Fibroblast of skin of back (primary cell): Measurements from ENCODE around the gene C4BPB. TPM values are rescaled to one million over a fixed set of nuclear protein-coding genes. Genes with fewer than 3 reads are reported as not detected.
A peak's percentile ranks its signal among the peaks of the same experiment; 100 is the strongest.
"Not testable (repeated sequence)": the region's sequence is repeated elsewhere in the genome, so short reads cannot be mapped to it uniquely, and the experiment has no call there.

ENCODE experiments used
- DNase-seq: peaks from one replicate; pipeline ENCODE4 v3.0.0-alpha.2; 2013
- polyA plus RNA-seq, 2 experiments: library from polyadenylated mRNA; unstranded; fragments of 120-200 nt; gene quantifications; one replicate each; pipeline ENCODE4 v1.2.1, GENCODE V29; 2013; ENCODE audit not compliant: insufficient read length in 2 of 2

C4BPB gene, protein sequence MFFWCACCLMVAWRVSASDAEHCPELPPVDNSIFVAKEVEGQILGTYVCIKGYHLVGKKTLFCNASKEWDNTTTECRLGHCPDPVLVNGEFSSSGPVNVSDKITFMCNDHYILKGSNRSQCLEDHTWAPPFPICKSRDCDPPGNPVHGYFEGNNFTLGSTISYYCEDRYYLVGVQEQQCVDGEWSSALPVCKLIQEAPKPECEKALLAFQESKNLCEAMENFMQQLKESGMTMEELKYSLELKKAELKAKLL
- not detected for polyA plus RNA-seq (2013, experiment 1 of 2; ENCODE audit: insufficient read length)
- 0.36 TPM for polyA plus RNA-seq (2013, experiment 2 of 2; ENCODE audit: insufficient read length)

DNA sequence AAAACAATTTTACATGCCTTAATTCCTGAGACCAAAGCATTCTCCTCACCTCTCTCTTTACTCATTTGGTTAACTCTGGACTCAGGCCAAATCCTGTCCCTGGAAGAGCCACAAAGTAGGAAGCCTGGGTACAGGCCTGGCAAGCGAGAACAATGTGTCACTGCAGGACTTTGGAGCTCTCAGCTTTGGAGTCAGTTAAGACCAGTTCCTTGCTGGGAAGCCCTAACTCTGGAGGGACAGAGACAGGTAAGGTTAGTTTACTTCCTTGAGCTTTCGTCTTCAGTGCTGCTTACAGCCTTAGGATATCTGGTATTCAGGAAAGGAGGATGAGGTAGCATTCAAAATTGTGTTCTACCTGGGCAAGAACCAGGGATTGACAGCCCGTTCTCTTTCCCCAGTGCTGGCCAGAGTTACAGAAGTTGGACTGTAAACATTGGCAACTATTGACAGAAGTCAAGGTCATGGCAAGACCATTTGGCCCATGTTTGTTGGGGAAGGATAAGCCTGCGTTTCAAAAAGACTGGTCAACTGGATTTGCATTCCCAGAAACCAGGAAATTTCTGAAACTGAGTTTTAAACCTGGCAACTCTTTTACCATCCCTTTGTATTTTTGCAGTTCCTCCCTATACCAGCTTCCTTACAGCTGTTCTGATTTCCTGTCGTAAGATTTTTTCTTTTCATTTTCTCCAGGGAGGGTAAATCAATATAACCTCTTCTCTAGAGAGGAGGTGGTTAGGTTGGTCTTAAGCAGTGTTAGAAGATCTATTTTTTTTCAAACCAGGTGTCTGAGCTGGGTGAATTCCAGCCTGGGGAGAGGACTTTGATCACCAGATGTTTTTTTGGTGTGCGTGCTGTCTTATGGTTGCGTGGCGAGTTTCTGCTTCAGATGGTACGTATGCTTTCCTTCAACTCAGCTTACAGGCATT lies at the start of gene C4BPB:
Gene C4BPB, plus strand, starts transcription at position 160 of the 926 bp plus-strand sequence. Its CDS starts 672 bp downstream, at position 832.
- DNase-seq = peak; percentile 29

DNA sequence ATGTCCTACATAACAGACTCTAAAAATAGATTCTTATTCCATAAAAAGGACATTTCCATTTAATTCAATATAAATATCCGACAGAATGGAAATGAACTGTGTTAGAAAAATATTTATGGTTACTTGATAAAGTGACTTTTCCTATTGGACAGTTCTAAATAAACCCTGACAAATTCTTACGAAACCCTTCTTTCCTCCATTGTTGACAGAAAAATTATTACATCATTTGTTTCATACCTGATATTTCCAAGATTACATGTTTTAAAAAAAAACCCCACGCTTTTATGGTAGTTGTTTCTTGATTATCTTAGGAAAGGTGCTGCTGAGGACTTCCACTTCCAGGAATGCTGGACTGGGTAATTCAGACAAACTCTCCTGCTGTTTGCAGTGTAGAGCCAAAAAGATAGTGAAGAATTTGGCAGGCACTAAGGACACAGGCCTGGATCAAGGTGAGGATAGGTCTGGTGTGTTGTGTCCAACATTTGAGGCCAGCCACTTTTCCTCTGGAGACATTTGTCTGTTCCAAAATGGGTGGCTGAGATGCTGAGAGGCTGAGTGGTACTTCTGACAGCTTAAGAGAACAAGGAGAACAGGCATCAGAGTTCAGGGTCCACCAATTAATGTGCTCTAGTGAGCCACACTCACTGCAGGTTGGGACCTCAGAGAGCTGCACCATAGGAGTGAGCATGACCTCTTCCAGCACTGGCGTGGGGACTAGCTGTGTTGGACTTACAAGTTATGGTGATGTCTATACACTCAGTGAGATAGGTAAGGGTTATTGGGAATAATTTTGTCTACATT lies 49.1 kb upstream of the C4BPB start:
- DNase-seq = no peak

DNA sequence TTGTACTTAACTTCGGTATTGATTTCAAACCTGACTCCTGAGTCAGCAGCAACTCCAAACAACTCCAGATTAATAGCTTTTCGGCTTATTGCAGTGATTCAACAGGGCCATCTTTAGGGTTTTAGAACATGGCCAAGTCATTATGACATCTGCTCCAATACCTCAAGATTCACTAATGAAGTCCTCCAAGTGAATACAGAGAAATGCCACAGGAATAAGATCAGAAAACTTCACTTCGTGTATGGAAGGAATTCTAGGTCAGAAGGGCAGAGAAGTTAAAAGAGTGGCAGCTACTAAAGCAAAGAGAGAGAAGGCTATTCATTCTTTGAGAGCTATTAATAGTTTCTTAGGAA lies 48.5 kb upstream of the C4BPB start:
- DNase-seq = peak; percentile 56

DNA sequence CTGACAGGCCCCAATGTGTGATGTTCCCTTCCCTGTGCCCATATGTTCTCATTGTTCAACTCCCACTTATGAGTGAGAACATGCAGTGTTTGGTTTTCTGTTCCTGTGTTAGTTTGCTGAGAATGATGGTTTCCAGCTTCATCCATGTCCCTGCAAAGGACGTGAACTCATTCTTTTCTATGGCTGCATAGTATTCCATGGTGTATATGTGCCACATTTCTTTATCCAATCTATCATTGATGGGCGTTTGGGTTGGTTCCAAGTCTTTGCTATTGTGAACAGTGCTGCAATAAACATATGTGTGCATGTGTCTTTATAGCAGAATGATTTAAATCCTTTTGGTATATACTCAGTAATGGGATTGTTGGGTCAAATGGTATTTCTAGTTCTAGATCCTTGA lies 47.3 kb upstream of the C4BPB start:
- not testable (repeated sequence) for DNase-seq

DNA sequence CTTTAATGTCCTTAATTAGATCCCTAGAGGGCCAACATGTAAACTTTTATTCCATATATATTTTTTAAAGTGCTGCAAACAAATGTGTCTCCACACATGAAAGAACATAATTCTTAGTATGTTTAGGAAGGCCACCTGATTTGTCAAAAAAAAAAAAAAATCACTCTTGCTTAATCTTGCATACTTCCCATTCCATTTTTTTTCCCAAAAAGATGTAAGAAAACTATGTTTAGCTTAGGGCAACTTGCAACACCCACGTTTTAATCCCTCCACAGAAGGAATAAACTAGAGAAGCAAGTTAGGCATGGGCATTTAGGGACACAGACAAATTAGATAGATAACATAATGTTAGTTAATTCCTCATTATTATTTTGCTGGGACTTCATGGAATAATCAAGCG lies 43.2 kb upstream of the C4BPB start:
- DNase-seq = no peak

DNA sequence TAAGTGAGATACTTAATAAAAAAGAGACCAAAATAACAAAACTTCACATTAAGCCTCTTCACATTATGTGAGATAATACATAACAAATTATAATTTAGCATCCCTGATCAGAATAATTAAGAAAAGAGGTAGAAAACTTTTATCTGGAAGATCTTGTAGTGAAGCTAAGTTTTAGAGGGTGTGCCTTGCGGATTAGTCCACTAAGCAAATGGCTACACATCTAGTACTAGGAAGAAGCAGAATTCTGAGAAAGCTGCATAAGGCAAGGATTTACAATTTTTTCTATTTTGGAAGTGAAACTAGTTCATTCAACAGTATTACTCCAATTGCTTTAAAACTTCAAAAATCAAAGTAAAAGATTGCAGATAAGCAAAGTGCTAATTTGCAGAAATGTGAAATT lies 41.2 kb upstream of the C4BPB start:
- DNase-seq = no peak

DNA sequence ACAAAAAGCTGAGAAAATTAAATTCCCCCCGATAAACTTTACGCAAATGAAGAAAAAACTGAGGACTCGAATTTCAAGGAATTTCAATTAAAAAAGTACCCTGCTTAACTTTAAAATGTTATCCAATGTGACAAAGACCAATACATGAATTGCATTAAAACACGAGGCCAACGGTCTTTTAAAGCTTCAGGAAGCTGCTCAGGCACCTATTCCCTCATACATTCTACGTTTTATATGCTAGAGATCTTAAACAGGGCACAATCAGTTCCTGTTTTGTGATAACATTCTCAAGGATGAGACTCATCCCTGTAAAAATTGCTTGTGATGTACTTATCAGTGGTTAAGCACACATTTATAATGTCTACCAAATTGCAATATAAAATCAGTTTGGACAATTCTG lies 40.6 kb upstream of the C4BPB start:
- DNase-seq = no peak

DNA sequence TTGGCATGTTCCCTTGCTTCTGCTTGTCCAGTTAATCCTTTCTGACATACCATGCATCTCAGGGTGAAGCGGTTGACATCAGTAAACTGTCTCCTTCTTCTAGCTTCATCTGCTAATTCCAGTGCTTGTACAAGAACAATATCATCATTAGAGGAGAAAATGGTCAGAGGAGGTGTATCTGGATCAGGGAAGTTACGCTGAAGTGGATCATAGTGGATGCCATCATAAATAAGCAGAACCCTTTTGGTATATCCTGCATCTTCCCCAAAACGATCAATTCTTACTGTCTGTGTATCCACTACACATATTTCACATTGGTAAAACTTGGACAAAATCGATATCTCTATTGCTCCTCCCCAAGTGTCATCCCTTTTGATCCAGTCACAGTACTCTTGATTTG lies 39.6 kb upstream of the C4BPB start:
- no peak for DNase-seq

DNA sequence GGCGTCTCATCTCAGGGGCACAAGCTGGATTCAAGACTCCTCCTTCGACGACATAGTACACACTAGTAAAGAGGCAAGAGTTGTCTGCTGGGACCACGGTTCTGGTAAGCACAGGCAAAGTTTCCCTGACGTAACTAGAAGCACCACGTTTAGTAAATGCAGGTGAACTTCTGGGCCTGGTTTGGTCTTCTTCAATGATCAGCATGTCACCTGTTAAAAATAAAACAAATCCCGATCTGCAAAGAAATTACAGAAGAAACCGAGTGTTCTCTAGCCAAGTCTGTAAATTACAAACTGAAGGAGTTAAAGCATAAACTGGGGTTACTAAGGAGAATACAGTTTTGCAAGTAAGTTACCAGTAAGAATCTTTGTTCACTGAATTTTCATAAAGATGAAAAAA lies 39.1 kb upstream of the C4BPB start:
- no peak for DNase-seq

DNA sequence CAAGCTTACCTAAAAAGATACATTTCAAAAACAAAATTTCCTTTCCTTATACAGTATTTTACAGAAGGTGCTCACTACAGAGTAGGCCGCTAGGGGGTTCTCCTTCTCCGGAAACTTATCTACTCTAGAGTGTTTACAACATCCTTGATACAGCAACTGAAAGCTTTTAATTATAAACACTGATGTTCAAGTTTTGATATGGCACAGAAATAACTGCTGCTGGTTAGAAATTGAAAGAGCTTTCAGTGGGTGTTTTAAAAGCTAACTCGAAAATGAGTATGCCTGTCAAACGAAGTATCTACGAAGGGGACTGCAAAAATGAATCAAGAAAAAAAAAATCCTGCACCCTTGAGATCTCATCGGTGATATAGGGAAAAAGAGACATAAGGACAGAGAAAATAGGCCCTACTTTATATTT lies 38.7 kb upstream of the C4BPB start:
- peak; percentile 56 for DNase-seq

DNA sequence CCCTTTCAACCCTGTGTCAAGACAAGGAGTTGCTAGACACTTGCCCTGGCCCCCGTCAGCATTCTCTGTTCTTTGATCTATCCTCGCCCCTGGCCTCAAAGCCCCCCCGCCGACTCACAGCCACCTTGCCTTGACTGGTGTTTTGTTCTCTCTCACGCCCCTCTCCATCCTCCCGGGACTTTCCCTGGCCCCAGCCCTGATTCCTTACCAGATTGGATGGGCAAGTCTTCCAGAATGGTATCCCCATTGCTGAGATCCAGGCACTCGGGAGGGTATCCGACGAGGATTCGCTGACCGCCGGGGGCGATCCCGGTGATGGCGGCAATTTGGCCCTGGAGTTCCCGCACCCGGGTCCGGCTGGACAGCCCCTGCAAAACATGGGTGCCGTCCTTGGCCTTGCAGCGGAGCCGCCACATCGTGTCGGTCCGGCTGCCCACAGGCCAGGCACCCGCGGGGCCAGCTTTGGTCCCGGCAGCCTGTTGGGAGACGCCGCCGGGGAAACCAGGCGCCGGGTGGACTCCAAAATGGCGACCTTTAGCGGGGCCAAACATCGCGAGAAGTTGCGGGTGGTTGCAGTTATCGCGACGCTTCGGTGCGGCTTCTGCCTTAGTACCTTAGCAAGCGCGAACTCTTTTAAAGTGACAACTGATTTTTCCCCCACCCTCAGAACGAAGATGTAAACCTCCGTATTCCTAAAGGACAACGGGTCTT lies 38.0 kb upstream of the C4BPB start:
- DNase-seq = peak; percentile 92

DNA sequence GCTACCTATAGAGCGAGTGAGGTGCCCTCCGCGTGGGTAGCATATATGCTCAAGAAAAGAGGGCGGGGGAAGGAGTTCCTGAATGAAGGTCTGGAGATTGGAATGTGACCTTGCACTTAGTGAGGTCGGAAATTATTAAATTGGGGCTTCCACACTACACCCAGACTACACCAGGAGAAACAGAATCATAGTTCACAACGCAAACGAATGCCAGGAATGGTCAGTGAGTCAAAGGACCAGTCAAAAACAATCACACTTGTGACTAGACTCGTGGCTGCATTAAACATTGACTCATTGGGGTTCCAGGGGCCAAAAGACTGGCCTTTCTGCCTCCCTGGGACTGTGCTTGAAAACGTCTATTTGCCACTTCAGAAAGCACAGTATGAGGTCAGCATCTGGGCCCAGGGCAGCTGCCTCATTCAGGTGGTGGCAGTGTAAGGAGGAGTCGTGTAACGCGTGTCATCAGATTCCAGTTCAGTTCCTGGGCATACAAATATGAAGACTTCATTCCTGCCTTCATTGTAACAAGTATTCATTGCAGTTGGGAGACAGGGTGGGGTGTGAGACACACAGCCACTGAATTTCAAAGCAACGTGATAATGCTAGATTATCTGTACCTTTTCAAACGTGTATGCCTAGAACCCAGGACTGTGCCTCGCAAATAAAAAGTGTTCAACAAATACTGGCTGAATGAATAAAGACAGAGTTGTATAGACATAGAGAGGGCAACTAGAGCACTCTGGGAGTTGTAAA lies 37.3 kb upstream of the C4BPB start, which contains the start of gene YOD1:
Gene YOD1, minus strand, starts transcription at position 18 of the 753 bp plus-strand sequence. CDS start 178 bp downstream, outside the sequence.
- DNase-seq = peak; percentile 37

DNA sequence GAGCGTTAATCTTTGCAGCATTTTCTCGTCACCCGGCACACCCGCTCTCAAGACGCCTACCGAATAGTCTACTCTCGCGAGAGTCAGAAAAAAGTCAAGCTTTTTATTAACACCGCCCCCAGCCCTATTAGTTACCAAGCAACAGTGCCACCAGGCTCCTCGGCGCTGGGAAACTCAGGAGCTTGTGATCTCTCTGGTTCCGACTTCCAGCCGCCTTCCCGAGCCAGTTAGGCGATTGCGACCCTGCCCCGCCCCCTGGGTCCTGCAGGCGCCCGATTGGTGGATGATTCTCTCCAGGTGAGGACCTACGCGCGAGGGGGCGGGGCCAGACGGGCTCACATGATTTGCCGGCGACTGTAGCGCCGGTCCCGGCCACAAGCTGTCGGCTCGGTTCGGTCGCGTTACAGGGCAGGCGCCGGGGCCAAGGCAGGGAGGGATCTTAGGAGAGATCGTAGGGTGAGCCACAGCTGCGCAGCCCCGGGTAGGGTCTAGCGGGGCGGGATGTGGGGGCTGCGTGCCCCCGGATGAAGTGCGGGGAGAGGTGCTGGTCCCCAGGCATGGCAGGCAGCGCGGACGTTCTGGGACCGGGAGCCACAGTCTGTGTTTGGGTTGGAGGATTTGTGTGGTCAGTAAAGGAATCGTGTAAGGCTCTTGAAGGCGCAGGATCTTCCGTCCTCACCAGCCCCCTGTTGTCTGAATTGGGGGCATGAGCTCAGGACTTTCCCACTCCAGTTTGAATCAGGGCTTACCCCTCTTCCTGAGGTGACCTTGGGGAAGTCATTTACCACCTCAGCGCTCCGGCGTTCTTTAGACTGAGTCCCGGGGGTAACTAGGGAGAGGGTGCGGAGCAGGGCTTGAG lies 35.5 kb upstream of the C4BPB start, which contains the start of gene PFKFB2:
Gene PFKFB2, plus strand, starts transcription at position 365 of the 859 bp plus-strand sequence. CDS start 1,443 bp downstream, outside the sequence.
- DNase-seq = peak; percentile 92

DNA sequence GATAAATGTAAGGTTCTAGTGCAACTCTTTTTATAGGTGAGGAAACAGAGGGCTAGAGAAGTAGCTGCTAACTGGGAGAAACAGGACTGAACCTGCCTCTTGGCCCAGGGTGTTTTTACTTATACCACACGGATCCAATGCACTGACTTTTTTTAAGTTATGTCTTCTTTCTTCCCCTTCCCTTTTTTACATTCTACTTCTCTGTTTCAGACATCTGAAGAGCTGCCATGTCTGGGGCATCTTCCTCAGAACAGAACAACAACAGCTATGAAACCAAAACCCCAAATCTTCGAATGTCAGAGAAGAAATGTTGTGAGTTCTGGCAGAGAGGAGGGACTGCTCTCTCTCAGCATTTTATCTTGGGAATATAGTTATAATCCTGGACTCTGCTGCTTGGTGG lies 34.2 kb upstream of the C4BPB start:
- no peak for DNase-seq

DNA sequence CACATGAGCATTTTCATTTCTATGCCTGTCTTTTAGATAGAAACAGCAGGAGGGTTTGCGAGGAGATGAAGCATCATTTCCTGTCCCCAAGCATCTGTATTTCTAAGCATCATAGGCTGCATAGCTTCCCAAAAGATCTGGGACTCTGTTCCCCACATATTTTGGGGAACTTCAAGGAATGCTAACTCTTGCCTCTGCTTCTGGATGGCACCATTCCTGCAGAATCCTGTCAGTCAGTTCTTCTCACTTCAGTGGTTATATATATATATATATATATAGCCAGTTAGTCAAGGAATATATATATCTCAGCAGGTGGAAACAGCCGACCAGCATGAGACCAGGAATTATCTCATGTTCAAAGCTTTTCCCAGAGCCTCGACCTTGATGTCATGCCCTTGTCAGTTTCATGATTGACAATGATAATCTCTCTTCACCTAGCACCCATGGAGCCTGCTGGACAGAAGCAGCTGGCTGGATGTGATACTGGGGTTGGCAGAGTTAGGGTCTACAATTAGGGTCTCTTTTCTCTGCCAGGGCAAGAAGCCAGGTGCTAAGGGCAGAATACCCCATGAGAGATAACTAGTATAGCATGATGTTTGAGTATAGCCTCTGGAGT lies 33.2 kb upstream of the C4BPB start:
- DNase-seq = no peak

DNA sequence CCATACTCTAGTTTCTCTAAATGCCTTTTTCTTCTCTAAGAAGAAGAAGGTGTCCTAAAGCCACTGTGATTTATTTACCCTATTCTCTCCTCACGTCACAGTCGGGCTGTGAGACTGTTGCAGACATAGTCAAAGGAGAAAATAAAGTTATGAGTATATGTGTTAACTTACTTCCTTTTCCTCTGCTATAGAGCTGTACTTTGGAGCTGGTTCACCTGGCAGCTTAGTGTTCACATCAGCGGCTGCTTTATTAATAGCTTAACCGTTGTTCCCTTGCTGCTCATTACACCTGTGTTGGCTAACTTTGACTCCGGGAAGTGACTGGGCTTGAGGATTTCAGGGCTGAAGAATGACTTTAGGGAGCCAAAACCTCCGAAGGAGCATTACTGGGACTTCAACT lies 32.0 kb upstream of the C4BPB start:
- no peak for DNase-seq

DNA sequence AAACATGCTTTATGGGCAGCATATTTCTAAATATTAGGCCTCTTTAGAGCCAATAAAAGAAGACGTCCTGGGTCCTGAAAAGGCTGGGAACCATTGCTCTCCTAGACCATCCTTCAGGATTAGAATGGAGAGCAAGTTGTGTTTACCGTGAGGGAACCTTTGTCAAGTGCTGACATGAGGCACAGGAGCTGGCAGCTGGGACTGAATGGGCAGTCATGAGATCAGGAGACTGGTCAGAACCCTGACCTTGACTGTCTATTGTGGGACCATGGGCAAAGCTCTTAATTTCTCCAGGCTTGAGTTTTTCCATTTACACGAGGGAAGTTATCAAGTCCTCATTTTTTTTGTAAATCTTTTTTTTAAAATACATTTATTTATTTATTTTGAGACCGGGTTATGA lies 30.4 kb upstream of the C4BPB start:
- no peak for DNase-seq

DNA sequence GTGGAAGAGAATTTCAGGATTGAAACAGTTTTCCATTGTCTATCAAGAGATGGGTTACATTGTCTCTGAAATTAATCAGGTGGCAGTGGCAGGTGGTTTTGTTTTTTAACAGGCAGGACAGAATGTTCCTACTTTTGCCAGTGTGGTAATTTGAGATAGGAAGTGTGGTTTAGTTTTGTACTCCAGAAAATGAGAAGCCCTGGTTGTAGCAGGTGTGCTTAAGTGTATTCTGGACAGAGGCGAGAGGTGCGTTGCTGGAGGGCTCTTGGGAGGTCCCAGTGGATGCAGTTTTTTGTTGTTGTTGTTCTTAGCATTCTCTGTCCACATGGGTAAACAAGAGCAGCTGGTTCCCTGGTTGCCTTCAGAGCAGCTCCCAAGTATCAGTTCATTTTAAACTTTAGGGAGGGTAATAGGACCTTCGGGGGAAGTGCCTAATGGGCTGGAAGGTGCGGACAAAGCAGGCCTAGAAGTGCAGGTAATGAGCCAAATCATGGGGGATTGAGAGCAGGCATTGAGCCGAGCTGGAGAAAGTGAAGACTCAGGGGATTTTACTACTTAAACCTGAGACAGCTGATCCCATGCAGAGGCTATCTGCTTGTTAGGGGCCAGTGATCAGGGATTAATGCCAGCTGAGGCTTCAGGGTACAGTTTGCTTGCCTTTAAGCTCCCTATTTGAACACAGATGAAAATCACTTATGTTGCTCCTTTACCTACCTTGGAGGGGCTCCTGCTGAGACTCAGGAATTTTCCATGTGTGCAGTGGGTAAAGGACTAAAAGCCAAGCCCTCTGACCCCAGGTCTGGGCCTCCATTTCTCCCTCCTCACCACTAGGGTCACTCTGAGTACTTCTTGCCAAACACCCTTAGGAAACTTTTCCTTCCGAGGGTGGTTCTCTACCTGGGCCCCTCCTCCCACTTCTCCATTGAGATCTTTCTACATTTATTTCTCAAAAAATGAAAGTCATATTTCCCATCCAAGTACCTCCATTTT lies 29.5 kb upstream of the C4BPB start:
- no peak for DNase-seq
